Measurements from ENCODE around the gene SNCB.

SNCB gene

GRCh38 chr5:176652136-176652535, 21.8 kb upstream of the SNCB start:
- H3K4me3 ChIP-seq (ENCODE audit: low read depth in 1 of 2, low read length in 2 of 2) = no peak overlapping the region
- no peaks in the 10 kb centered on the region for H3K9me3 ChIP-seq (ENCODE audit: control insufficient read depth in 1 of 2, low read length in 2 of 2)
- H3K27ac ChIP-seq (ENCODE audit: low read depth, low read length) = no peak overlapping the region
- H3K27me3 ChIP-seq (ENCODE audit: control insufficient read depth in 1 of 2, insufficient read depth in 2 of 2, low read length in 2 of 2) = no peaks in the 10 kb centered on the region
- H3K9ac ChIP-seq (ENCODE audit: low read depth in 1 of 2, low read length in 2 of 2) = no peak overlapping the region
- peaks cover 12 to 16% of the 10 kb centered on the region in 2 donors for H3K4me1 ChIP-seq (ENCODE audit: control insufficient read depth in 1 of 2, insufficient read depth in 2 of 2, low read length in 2 of 2)
- H3K36me3 ChIP-seq (ENCODE audit: control insufficient read depth in 1 of 2, insufficient read depth in 2 of 2, low read length in 2 of 2) = peaks cover 10 to 35% of the 10 kb centered on the region in 2 donors

GRCh38 chr5:176651472-176651980, 21.2 kb upstream of the SNCB start:
- H3K9me3 ChIP-seq (ENCODE audit: control insufficient read depth in 1 of 2, low read length in 2 of 2) = no peaks in the 10 kb centered on the region
- no peak overlapping the region for H3K9ac ChIP-seq (ENCODE audit: low read depth in 1 of 2, low read length in 2 of 2)
- H3K36me3 ChIP-seq (ENCODE audit: control insufficient read depth in 1 of 2, insufficient read depth in 2 of 2, low read length in 2 of 2) = peaks cover 10 to 31% of the 10 kb centered on the region in 2 donors
- no peaks in the 10 kb centered on the region for H3K27me3 ChIP-seq (ENCODE audit: control insufficient read depth in 1 of 2, insufficient read depth in 2 of 2, low read length in 2 of 2)
- H3K4me1 ChIP-seq (ENCODE audit: control insufficient read depth in 1 of 2, insufficient read depth in 2 of 2, low read length in 2 of 2) = peaks cover 16 to 19% of the 10 kb centered on the region in 2 donors
- H3K27ac ChIP-seq (ENCODE audit: low read depth, low read length) = no peak overlapping the region
- H3K4me3 ChIP-seq (ENCODE audit: low read depth in 1 of 2, low read length in 2 of 2) = no peak overlapping the region

- peaks cover 10 to 22% of the 10 kb centered on the region in 2 donors for H3K36me3 ChIP-seq (ENCODE audit: control insufficient read depth in 1 of 2, insufficient read depth in 2 of 2, low read length in 2 of 2)
- no peak overlapping the region for H3K4me3 ChIP-seq (ENCODE audit: low read depth in 1 of 2, low read length in 2 of 2)
- peaks cover 19 to 21% of the 10 kb centered on the region in 2 donors for H3K4me1 ChIP-seq (ENCODE audit: control insufficient read depth in 1 of 2, insufficient read depth in 2 of 2, low read length in 2 of 2)
- no peak overlapping the region for H3K27ac ChIP-seq (ENCODE audit: low read depth, low read length)
- H3K9me3 ChIP-seq (ENCODE audit: control insufficient read depth in 1 of 2, low read length in 2 of 2) = no peaks in the 10 kb centered on the region
- no peak overlapping the region for H3K9ac ChIP-seq (ENCODE audit: low read depth in 1 of 2, low read length in 2 of 2)
- H3K27me3 ChIP-seq (ENCODE audit: control insufficient read depth in 1 of 2, insufficient read depth in 2 of 2, low read length in 2 of 2) = no peaks in the 10 kb centered on the region
Measured at GRCh38 chr5:176650354-176650884, 20.1 kb upstream of the SNCB start.

- H3K4me1 ChIP-seq (ENCODE audit: control insufficient read depth in 1 of 2, insufficient read depth in 2 of 2, low read length in 2 of 2) = peaks cover 19 to 21% of the 10 kb centered on the region in 2 donors
- H3K9me3 ChIP-seq (ENCODE audit: control insufficient read depth in 1 of 2, low read length in 2 of 2) = no peaks in the 10 kb centered on the region
- H3K4me3 ChIP-seq (ENCODE audit: low read depth in 1 of 2, low read length in 2 of 2) = peak overlapping the region; percentile 74 to 84
- H3K36me3 ChIP-seq (ENCODE audit: control insufficient read depth in 1 of 2, insufficient read depth in 2 of 2, low read length in 2 of 2) = peaks cover 7 to 10% of the 10 kb centered on the region in 2 donors
- no peaks in the 10 kb centered on the region for H3K27me3 ChIP-seq (ENCODE audit: control insufficient read depth in 1 of 2, insufficient read depth in 2 of 2, low read length in 2 of 2)
- H3K9ac ChIP-seq (ENCODE audit: low read depth in 1 of 2, low read length in 2 of 2) = peak overlapping the region; percentile 80 to 84
- no peak overlapping the region for H3K27ac ChIP-seq (ENCODE audit: low read depth, low read length)
Measured at GRCh38 chr5:176648474-176649194, 18.3 kb upstream of the SNCB start.

GRCh38 chr5:176647843-176648473, 17.6 kb upstream of the SNCB start:
- Histone ChIP-seq H3K4me1 (ENCODE audit: control insufficient read depth in 1 of 2, insufficient read depth in 2 of 2, low read length in 2 of 2) (peaks cover 17 to 19% of the 10 kb centered on the region in 2 donors), H3K27ac (ENCODE audit: low read depth, low read length) (peak overlapping the region; percentile 32), H3K9me3 (ENCODE audit: control insufficient read depth in 1 of 2, low read length in 2 of 2) (no peaks in the 10 kb centered on the region), H3K9ac (ENCODE audit: low read depth in 1 of 2, low read length in 2 of 2) (peak overlapping the region; percentile 80 to 84), H3K36me3 (ENCODE audit: control insufficient read depth in 1 of 2, insufficient read depth in 2 of 2, low read length in 2 of 2) (peaks cover 1 to 4% of the 10 kb centered on the region in 2 donors), H3K27me3 (ENCODE audit: control insufficient read depth in 1 of 2, insufficient read depth in 2 of 2, low read length in 2 of 2) (no peaks in the 10 kb centered on the region), H3K4me3 (ENCODE audit: low read depth in 1 of 2, low read length in 2 of 2) (peak overlapping the region; percentile 74 to 84)

DNA sequence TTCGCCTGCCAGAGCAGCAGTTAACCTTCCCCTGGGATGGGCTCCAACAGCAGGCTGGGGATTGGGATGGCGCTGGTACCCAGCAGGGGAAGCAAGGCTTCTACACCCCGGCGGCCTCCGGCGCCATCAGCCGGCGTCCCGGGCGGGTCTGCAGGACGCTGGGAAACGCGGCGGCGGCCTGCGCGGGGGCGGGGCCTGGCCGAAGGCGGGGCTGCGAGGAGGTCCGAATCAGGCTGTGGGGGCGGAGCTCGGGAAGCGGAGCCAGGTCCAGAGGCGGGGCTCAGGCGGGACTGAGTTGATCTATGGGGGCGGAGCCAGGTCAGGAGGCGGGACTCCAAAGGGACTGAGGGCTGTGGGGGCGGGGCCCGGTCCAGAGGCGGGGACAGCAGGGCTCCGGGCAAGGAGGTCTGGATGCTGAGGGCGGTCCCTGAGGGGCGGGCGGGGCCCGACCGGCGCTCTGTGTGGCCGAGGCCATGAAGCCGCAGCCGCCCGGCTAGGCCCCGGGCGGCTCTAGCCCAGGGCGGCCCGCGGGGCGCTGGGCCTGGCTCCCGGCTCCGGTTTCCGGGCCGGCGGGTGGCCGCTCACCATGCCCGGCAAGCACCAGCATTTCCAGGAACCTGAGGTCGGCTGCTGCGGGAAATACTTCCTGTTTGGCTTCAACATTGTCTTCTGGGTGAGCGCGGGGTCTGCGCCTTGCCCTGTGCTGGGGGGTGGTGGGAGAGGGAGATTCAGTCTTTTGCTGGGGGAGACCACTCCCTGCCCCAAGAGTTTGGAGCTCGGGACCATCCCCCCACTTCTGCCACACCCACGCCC, 16.9 kb upstream of the SNCB start, which contains the start of gene TSPAN17:
Gene TSPAN17, plus strand, starts transcription at position 455 of the 813 bp plus-strand sequence. Its CDS starts 132 bp downstream, at position 587.
- H3K9me3 ChIP-seq (ENCODE audit: control insufficient read depth in 1 of 2, low read length in 2 of 2) = no peaks in the 10 kb centered on the region
- peaks cover 17 to 19% of the 10 kb centered on the region in 2 donors for H3K4me1 ChIP-seq (ENCODE audit: control insufficient read depth in 1 of 2, insufficient read depth in 2 of 2, low read length in 2 of 2)
- peak within 1 kb of the TSS; percentile 80 to 86 for H3K9ac ChIP-seq (ENCODE audit: low read depth in 1 of 2, low read length in 2 of 2)
- no peaks in the 10 kb centered on the region for H3K27me3 ChIP-seq (ENCODE audit: control insufficient read depth in 1 of 2, insufficient read depth in 2 of 2, low read length in 2 of 2)
- peak within 1 kb of the TSS; percentile 84 to 86 for H3K4me3 ChIP-seq (ENCODE audit: low read depth in 1 of 2, low read length in 2 of 2)
- peak within 1 kb of the TSS; percentile 32 for H3K27ac ChIP-seq (ENCODE audit: low read depth, low read length)
- no peaks in the 10 kb centered on the region for H3K36me3 ChIP-seq (ENCODE audit: control insufficient read depth in 1 of 2, insufficient read depth in 2 of 2, low read length in 2 of 2)

DNA sequence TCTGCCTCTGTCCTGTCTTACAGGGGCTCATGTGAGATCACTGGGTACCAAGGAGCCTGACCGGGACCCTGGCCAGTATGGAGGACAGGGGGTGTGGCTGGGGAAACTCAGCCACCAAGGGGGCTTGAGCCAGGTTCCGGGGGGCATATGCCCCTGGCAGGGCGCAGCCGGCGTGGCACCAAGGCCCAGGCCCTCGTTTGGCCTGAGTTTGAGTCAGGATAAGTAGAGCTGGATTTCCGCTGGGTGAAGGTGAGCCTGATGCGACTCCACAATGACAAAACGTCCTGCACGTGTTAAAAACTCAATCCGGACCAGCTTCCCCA, 16.3 kb upstream of the SNCB start:
- H3K27me3 ChIP-seq (ENCODE audit: control insufficient read depth in 1 of 2, insufficient read depth in 2 of 2, low read length in 2 of 2) = no peaks in the 10 kb centered on the region
- H3K36me3 ChIP-seq (ENCODE audit: control insufficient read depth in 1 of 2, insufficient read depth in 2 of 2, low read length in 2 of 2) = no peaks in the 10 kb centered on the region
- no peak overlapping the region for H3K27ac ChIP-seq (ENCODE audit: low read depth, low read length)
- no peaks in the 10 kb centered on the region for H3K9me3 ChIP-seq (ENCODE audit: control insufficient read depth in 1 of 2, low read length in 2 of 2)
- peak overlapping the region; percentile 63 to 86 for H3K9ac ChIP-seq (ENCODE audit: low read depth in 1 of 2, low read length in 2 of 2)
- peak overlapping the region; percentile 68 to 86 for H3K4me3 ChIP-seq (ENCODE audit: low read depth in 1 of 2, low read length in 2 of 2)
- H3K4me1 ChIP-seq (ENCODE audit: control insufficient read depth in 1 of 2, insufficient read depth in 2 of 2, low read length in 2 of 2) = peaks cover 17 to 19% of the 10 kb centered on the region in 2 donors

DNA sequence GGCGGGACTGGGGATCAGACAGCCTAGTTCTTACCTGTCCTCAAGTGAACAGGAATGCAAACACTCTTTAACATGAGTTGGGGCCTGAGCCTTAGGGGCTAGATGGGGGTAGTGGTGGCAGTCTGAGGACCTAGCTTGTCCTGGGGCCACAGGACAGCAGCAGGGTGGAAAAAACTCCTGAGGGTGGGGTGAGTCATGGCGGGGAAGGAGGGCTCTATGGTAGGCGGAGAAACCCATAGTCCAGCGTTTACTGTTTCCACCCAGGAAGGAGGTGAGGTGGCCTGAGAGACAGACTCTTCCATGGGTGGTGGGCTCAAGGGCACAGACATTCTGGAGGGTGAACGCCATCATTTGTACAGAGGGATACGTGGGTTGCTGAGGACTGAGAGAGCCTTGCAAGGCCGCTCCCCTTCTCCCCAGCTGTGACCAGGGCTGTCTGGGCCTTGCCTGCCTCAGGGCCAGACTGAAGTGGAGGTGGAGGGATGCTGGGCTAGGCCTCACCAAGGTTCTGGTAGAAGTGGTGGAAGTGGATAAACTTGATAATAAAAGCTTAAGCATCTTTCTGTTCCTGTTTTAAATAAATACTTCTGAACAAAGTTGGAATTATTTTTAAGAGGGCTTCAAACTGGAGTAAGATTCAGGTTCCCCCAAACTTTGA, 15.8 kb upstream of the SNCB start:
- Histone ChIP-seq H3K27me3 (ENCODE audit: control insufficient read depth in 1 of 2, insufficient read depth in 2 of 2, low read length in 2 of 2) (no peaks in the 10 kb centered on the region), H3K4me3 (ENCODE audit: low read depth in 1 of 2, low read length in 2 of 2) (peak overlapping the region; percentile 68 to 86), H3K9ac (ENCODE audit: low read depth in 1 of 2, low read length in 2 of 2) (peak overlapping the region; percentile 63 to 86), H3K27ac (ENCODE audit: low read depth, low read length) (no peak overlapping the region), H3K4me1 (ENCODE audit: control insufficient read depth in 1 of 2, insufficient read depth in 2 of 2, low read length in 2 of 2) (peaks cover 17 to 19% of the 10 kb centered on the region in 2 donors), H3K9me3 (ENCODE audit: control insufficient read depth in 1 of 2, low read length in 2 of 2) (no peaks in the 10 kb centered on the region), H3K36me3 (ENCODE audit: control insufficient read depth in 1 of 2, insufficient read depth in 2 of 2, low read length in 2 of 2) (no peaks in the 10 kb centered on the region)

DNA sequence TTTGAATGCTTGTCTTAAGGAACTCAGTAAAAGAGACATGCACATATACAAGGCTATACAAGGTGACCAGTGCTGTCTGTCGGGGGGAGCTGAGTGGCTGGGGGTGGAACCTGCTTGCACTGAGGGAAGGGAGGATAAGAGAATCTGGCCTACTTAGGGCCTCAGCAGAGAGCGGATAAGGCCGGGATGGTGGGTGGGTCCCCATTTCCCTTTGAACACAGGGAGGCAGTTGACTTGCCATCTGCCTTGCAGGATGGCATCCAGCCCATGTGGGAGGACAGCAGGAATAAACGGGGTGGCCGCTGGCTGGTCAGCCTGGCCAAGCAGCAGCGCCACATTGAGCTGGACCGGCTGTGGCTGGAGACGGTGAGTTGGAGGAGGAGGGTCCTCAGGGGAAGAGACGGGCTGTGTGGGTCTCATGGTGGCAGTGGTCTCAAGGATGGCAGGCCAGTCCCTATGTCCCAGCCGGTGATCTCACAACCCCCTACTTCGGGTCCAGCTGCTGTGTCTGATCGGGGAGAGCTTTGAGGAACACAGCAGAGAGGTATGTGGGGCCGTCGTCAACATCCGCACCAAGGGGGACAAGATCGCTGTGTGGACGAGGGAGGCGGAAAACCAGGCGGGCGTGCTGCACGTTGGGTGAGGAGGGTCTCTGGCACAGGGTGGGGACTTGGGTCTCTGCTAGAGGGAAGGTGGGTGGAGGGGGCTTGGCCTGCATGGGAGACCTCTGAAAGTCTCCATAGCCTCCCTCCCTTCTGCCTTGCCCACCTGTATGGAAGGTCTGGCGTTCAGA, 14.7 kb upstream of the SNCB start:
- Histone ChIP-seq H3K36me3 (ENCODE audit: control insufficient read depth in 1 of 2, insufficient read depth in 2 of 2, low read length in 2 of 2) (no peaks in the 10 kb centered on the region), H3K4me3 (ENCODE audit: low read depth in 1 of 2, low read length in 2 of 2) (no peak overlapping the region), H3K27me3 (ENCODE audit: control insufficient read depth in 1 of 2, insufficient read depth in 2 of 2, low read length in 2 of 2) (no peaks in the 10 kb centered on the region), H3K9ac (ENCODE audit: low read depth in 1 of 2, low read length in 2 of 2) (no peak overlapping the region), H3K4me1 (ENCODE audit: control insufficient read depth in 1 of 2, insufficient read depth in 2 of 2, low read length in 2 of 2) (peaks cover 17 to 19% of the 10 kb centered on the region in 2 donors), H3K9me3 (ENCODE audit: control insufficient read depth in 1 of 2, low read length in 2 of 2) (no peaks in the 10 kb centered on the region), H3K27ac (ENCODE audit: low read depth, low read length) (no peak overlapping the region)
